ENCODE measurements around the gene VCPKMT.
A peak's percentile ranks its signal among the peaks of the same experiment; 100 is the strongest.

Gene VCPKMT

GRCh38 chr14:50063876-50064420 lies 52.4 kb downstream of the VCPKMT start:
- no peak for DNase-seq (ENCODE audit: extremely low read depth, low read depth)
- no peak overlapping the region for H3K4me3 ChIP-seq (replicated peaks; ENCODE audit: low read depth, low read length)
- no peak for TF ChIP-seq CTCF (IDR thresholded peaks at IDR 0.05; ENCODE audit: low read depth, low read length, missing control alignments)

GRCh38 chr14:50062438-50063085 lies 53.8 kb downstream of the VCPKMT start:
- no peak overlapping the region for H3K4me3 ChIP-seq (replicated peaks; ENCODE audit: low read depth, low read length)
- no peak for TF ChIP-seq CTCF (IDR thresholded peaks at IDR 0.05; ENCODE audit: low read depth, low read length, missing control alignments)
- DNase-seq (ENCODE audit: extremely low read depth, low read depth) = peak; percentile 75

DNA sequence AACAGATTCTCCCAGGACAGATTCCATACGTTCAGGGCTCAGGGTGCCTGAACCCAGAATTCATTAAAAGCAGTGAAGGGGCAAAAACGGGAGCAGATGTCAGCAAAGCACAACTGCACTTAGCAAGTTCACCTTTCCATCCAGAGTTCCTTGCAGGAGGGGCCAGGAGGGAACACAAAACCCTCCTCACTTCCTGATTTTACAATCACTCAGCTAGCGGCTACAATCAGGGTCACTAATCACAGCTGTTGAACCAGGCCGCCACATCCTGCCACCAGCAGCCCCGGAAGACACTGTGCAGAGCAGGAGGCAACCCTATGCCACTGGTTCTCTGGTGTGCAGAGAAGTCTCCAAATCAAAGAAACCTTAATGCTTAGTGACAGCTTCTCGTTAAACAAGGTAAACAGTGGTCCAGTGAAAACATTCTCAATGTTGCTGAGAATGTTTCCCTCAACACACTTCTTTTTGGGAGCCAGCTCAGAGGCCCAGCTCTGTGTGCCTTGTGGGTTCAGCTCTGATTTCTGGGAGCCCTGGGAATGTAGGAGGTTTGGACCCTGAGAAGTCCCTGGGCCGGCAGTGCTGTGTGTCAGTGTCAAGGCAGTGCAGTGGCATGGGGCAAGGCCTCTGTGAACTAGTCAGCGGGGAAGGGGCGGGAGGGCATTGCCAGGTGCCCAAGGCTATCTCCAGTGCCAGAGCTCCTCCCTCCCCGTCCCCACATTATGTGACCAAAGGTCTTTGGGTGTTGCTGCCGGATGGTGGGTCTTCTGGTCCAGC lies 54.5 kb downstream of the VCPKMT start:
- peak; percentile 39 for DNase-seq (ENCODE audit: extremely low read depth, low read depth)
- TF ChIP-seq CTCF (IDR thresholded peaks at IDR 0.05; ENCODE audit: low read depth, low read length, missing control alignments) = no peak
- no peak overlapping the region for H3K4me3 ChIP-seq (replicated peaks; ENCODE audit: low read depth, low read length)

- DNase-seq (ENCODE audit: extremely low read depth, low read depth) = peak; percentile 84
- peak; percentile 3 for TF ChIP-seq CTCF (IDR thresholded peaks at IDR 0.05; ENCODE audit: low read depth, low read length, missing control alignments)
- H3K4me3 ChIP-seq (replicated peaks; ENCODE audit: low read depth, low read length) = no peak overlapping the region
Measured at GRCh38 chr14:50060871-50061663, 55.3 kb downstream of the VCPKMT start.

- TF ChIP-seq CTCF (IDR thresholded peaks at IDR 0.05; ENCODE audit: low read depth, low read length, missing control alignments) = no peak
- no peak for DNase-seq (ENCODE audit: extremely low read depth, low read depth)
- H3K4me3 ChIP-seq (replicated peaks; ENCODE audit: low read depth, low read length) = no peak overlapping the region
Measured at GRCh38 chr14:50059763-50060616, 56.4 kb downstream of the VCPKMT start.

All from HFF-Myc (cell line).